HepG2 (cell line): Measurements from ENCODE around the gene PHOSPHO2. TPM values are rescaled to one million over a fixed set of nuclear protein-coding genes. Genes with fewer than 3 reads are reported as not detected.

Source experiments
- ATAC-seq: fragments of 200-7000 bp; cut with Tn5 transposase; 3 replicates; pipeline ENCODE4 v1.9.1; 2020; ENCODE audit warnings: mild to moderate bottlenecking, moderate library complexity
- BruUV-seq: library from RNA; stranded (reverse); fragments of 400-500 nt; replicated peaks from 2 replicates; lab custom pipeline; 2021; lab: Mats Ljungman, UMichigan
- CTCF ChIA-PET: fragments of 300-600 bp; formaldehyde crosslinking; extraction: SDS; loops from one replicate; lab custom pipeline; 2021; ENCODE audit warnings: low total read pairs, inconsistent platforms, low intra/inter-chr PET ratio; lab: Yijun Ruan, JAX
- POLR2A ChIA-PET: fragments of 350-600 bp; sonication (Branson Sonifier 250); formaldehyde crosslinking; loops from one replicate; lab custom pipeline; 2020; ENCODE audit warnings: antibody characterized with exemption, inconsistent platforms; lab: Yijun Ruan, JAX
- DNase-seq: peaks from one replicate; pipeline ENCODE4 v3.0.0-alpha.2; 2015; ENCODE audit warnings: low spot score
- FAIRE-seq: peaks from 3 replicates; lab custom pipeline; 2011; peaks lifted over from hg19 to GRCh38; lab: Jason Lieb, UNC
- H2AFZ ChIP-seq: one replicate; pipeline ENCODE4 v1.6.1; 2011; ENCODE audit warnings: low read length, inconsistent platforms
- H3K27ac ChIP-seq: fragments of 300-600 bp; 3 replicates; pipeline ENCODE4 v1.8.0; 2011; ENCODE audit warnings: mixed run types, mild to moderate bottlenecking, mixed read lengths, low read length, inconsistent platforms; ENCODE audit not compliant: insufficient read depth; ENCODE audit errors: extremely low read length
- H3K27me3 ChIP-seq, 2 experiments: fragments of 200-600 bp in 1 of 2; 2 replicates in 1 of 2; 3 replicates in 1 of 2; pipeline versions ENCODE4 v1.6.0 to v1.8.0; 2011; ENCODE audit warnings: low read length in 2 of 2, mild to moderate bottlenecking in 2 of 2, moderate library complexity in 2 of 2, inconsistent platforms in 1 of 2; ENCODE audit not compliant: insufficient read depth in 2 of 2, control insufficient read depth in 1 of 2
- H3K36me3 ChIP-seq, 2 experiments: fragments of 200-600 bp in 1 of 2; replicated peaks in 1 of 2; 2 replicates in 1 of 2; 3 replicates in 1 of 2; pipeline versions ENCODE4 v1.5.1 to v1.8.0; 2011; ENCODE audit warnings: low read length in 2 of 2, inconsistent platforms in 1 of 2; ENCODE audit not compliant: insufficient read depth in 2 of 2, control insufficient read depth in 1 of 2
- H3K4me1 ChIP-seq: 2 replicates; pipeline ENCODE4 v1.5.1; 2012; ENCODE audit warnings: low read length, inconsistent platforms; ENCODE audit not compliant: insufficient read depth
- H3K4me2 ChIP-seq: 2 replicates; pipeline ENCODE4 v1.6.0; 2011; ENCODE audit warnings: low read depth, low read length, inconsistent platforms
- H3K4me3 ChIP-seq, 3 experiments: fragments of 200-600 bp in 1 of 3; sonication (generic), shearing (Covaris generic) in 1 of 3; replicated peaks in 1 of 3; 2 replicates each; pipeline ENCODE4 v1.5.1; 2011 to 2016; ENCODE audit warnings: low read length in 3 of 3, inconsistent platforms in 2 of 3, low read depth in 2 of 3, mild to moderate bottlenecking in 2 of 3, control low read depth in 1 of 3, mixed read lengths in 1 of 3; ENCODE audit not compliant: insufficient read depth in 1 of 3
- H3K79me2 ChIP-seq: one replicate; pipeline ENCODE4 v1.6.1; 2011; ENCODE audit warnings: low read length, inconsistent platforms; ENCODE audit not compliant: insufficient read depth
- H3K9ac ChIP-seq: 2 replicates; pipeline ENCODE4 v1.6.0; 2011; ENCODE audit warnings: mild to moderate bottlenecking, low read depth, low read length, inconsistent platforms; ENCODE audit not compliant: insufficient read depth
- H3K9me3 ChIP-seq: 2 replicates; pipeline ENCODE4 v1.5.1; 2012; ENCODE audit warnings: mild to moderate bottlenecking, low read length
- H4K20me1 ChIP-seq: 2 replicates; pipeline ENCODE4 v1.6.0; 2011; ENCODE audit warnings: inconsistent platforms, mild to moderate bottlenecking, low read length, moderate library complexity; ENCODE audit not compliant: insufficient read depth
- AGO2 ChIP-seq: fragments of 200-400 bp; formaldehyde crosslinking; optimal IDR thresholded peaks from 2 replicates; pipeline ENCODE3; 2017; ENCODE audit warnings: mild to moderate bottlenecking, low read depth, low read length, moderate library complexity
- GPN1 ChIP-seq: sonication (generic); formaldehyde crosslinking; IDR thresholded peaks from 2 replicates; pipeline ENCODE4 v1.5.1; 2020; ENCODE audit warnings: missing genetic modification reagents, borderline replicate concordance
- ZBTB1 ChIP-seq: sonication (generic); formaldehyde crosslinking; IDR thresholded peaks from 2 replicates; pipeline ENCODE4 v1.4.0; 2020; ENCODE audit warnings: missing genetic modification reagents, borderline replicate concordance
- ZFP1 ChIP-seq: IDR thresholded peaks from 2 replicates; pipeline ENCODE4 v1.6.1; 2016
- ZNF839 ChIP-seq: sonication (generic); formaldehyde crosslinking; IDR thresholded peaks from 2 replicates; pipeline ENCODE4 v1.4.0; 2020; ENCODE audit warnings: missing genetic modification reagents, mild to moderate bottlenecking, borderline replicate concordance
- WGBS: methylation state at CpG from one replicate; pipeline ENCODE4 v1.1.6; 2017; ENCODE audit warnings: low lambda C conversion rate; 5-methylcytosine and 5-hydroxymethylcytosine counted together
- in situ Hi-C: cut with HindIII; loops from 2 replicates; pipeline ENCODE4 v1.10.0; 2017; ENCODE audit warnings: low pct_unique_long_range_greater_than_20kb; ENCODE audit not compliant: extremely low pct_ligation_motif_present
- intact Hi-C: fragments of 100-400 bp; cut with micrococcal nuclease; formaldehyde crosslinking; loops from one replicate; pipeline ENCODE4 v1.10.0; 2022; ENCODE audit not compliant: unreplicated experiment
- polyA plus RNA-seq, 8 experiments: library from polyadenylated mRNA; depleted of rRNA in 3 of 8; stranded (reverse) in 7 of 8; unstranded in 1 of 8; fragments of >200 nt; fragmentation: Illumina TruSeq in 4 of 8; extraction: Trizol in 4 of 8; gene quantifications; 2 replicates each; pipeline versions ENCODE4 v1.2.1 to v1.2.3, GENCODE V29; 2011 to 2016; ENCODE audit warnings: low read depth in 4 of 8, missing spikeins in 1 of 8, mixed read lengths in 1 of 8; ENCODE audit not compliant: insufficient read depth in 1 of 8
- total RNA-seq, 5 experiments: library from RNA; depleted of rRNA; stranded (reverse); fragments of >200 nt; fragmentation: Illumina TruSeq; extraction: Trizol; gene quantifications; 2 replicates each; pipeline ENCODE4 v1.2.3, GENCODE V29; 2016; ENCODE audit warnings: low read depth in 1 of 5
- TF ChIP-seq, protein P1 (sequence below): sonication (generic); formaldehyde crosslinking; IDR thresholded peaks from 2 replicates; pipeline ENCODE4 v1.5.1; 2020; ENCODE audit warnings: mild to moderate bottlenecking, missing genetic modification reagents

PHOSPHO2 gene
- total and polyA plus RNA-seq, 2 of the 13 experiments (the other 11 are each of a cell fraction or from before 2014, with no cell fraction given), result 6.1 to 11.4 TPM

DNA sequence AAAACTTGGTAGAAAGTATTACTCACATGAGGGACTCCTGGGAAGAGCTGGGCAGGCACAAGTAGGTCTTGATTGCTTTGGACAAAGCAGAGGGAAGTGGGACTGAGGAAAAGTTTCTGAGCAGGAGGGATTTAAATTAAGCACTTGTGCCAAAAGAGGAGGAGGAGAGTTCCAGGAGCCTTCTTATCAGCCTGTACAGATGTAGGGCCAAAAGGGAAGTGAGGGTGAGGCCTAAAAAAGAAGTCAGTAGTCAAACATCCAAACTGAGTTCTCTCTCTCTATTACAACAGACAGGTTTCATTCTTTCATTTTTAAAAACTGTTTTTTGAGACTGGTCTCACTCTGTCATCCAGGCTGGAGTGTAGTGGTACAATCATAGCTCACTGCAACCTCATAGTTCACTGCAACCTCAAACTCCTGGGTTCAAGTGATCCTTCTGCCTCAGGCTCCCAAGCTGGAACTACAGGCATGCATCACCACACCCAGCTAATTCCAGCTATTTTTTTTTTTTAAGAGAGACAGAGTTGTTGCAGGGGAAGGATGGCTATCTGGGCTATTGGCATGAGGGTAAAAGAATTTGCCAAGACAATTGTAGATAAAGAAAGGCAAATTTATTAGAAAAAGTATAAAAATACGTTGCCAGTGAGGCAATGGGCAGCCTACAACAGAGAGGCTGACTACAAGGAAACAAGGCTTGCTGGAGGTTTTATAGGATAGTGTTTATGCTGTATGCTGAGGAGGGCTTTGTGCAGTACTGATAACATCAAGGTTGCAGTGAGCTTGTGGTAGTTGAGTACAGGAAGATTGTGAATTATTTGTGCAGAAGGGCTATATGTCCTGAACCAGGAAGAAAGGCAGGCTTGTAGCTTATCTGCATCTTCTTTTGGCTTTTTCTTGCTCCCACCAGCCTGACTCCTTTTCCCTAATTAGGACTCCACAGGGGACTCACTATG is 29.0 kb upstream of the PHOSPHO2 start:
- no peak for TF ChIP-seq ZBTB1 (CRISPR knock-in tag)
- TF ChIP-seq ZFP1 (CRISPR knock-in tag), result no peak
- TF ChIP-seq ZNF839 (CRISPR knock-in tag), result no peak
- TF ChIP-seq, protein P1, sequence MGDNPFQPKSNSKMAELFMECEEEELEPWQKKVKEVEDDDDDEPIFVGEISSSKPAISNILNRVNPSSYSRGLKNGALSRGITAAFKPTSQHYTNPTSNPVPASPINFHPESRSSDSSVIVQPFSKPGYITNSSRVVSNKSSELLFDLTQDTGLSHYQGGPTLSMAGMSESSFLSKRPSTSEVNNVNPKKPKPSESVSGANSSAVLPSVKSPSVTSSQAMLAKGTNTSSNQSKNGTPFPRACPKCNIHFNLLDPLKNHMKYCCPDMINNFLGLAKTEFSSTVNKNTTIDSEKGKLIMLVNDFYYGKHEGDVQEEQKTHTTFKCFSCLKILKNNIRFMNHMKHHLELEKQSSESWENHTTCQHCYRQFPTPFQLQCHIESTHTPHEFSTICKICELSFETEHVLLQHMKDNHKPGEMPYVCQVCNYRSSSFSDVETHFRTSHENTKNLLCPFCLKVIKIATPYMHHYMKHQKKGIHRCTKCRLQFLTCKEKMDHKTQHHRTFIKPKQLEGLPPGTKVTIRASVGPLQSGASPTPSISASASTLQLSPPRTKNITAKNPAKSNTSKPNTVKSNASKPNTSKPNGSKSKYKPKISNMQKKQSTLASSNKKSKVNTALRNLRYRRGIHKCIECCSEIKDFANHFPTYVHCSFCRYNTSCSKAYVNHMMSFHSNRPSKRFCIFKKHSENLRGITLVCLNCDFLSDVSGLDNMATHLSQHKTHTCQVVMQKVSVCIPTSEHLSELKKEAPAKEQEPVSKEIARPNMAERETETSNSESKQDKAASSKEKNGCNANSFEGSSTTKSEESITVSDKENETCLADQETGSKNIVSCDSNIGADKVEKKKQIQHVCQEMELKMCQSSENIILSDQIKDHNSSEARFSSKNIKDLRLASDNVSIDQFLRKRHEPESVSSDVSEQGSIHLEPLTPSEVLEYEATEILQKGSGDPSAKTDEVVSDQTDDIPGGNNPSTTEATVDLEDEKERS (CRISPR knock-in tag), result no peak
- no peak for TF ChIP-seq AGO2
- TF ChIP-seq GPN1, result no peak
- CTCF ChIA-PET, result no interaction called here
- Histone ChIP-seq H3K79me2 (no peaks in the 10 kb centered on the region), H3K27me3 (no peaks in the 10 kb centered on the region), H4K20me1 (no peaks in the 10 kb centered on the region), H2AFZ (no peak overlapping the region), H3K27ac (no peak overlapping the region), H3K4me1 (no peaks in the 10 kb centered on the region), H3K4me2 (no peak overlapping the region), H3K4me3 (no peak overlapping the region), H3K9me3 (no peaks in the 10 kb centered on the region), H3K9ac (no peak overlapping the region), H3K36me3 (no peaks in the 10 kb centered on the region)
- BruUV-seq, result no TSS peak
- intact Hi-C loops, result no loop called here
- POLR2A ChIA-PET, result no interaction called here
- no peak for DNase-seq
- in situ Hi-C loops, result no loop called here
- no peak for FAIRE-seq
- ATAC-seq, result no peak
- 2% methylated on average over 1 of the region's 1 CpG for WGBS
